A673 (cell line): ENCODE results near the gene TTLL11.

Experiments used
- CTCF ChIP-seq: fragments of 300-800, 200-600 bp; sonication (generic); conservative IDR thresholded peaks from 2 replicates; pipeline ENCODE4 v1.5.1; 2017; ENCODE audit warnings: low read depth, mild to moderate bottlenecking, antibody characterized with exemption, low read length, moderate library complexity, mixed read lengths
- EZH2 ChIP-seq: fragments of 200-600 bp; sonication (generic); IDR thresholded peaks from 2 replicates; pipeline ENCODE4 v1.6.1; 2017; ENCODE audit warnings: borderline replicate concordance, low read depth, mild to moderate bottlenecking, mixed read lengths, antibody characterized with exemption, low read length; ENCODE audit not compliant: poor library complexity, severe bottlenecking

DNA sequence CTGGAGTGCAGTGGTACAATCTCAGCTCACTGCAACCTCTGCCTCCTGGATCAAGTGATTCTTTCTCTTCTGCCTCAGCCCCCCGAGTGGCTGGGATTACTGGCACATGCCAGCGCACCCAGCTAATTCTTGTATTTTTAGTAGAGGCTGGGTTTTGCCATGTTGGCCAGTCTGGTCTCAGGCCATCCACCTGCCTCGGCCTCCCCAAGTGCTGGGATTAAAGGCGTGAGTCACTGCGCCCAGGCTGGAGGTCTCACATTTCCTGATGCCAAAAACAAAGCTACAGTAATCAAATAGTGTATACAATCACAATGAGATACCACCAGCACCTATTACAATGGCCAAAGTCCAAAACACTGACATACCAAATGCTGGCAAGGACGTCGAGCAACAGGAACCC, 51.1 kb downstream of the TTLL11 start:
- TF ChIP-seq CTCF: no peak
- TF ChIP-seq EZH2: no peak
